ENCODE measurements around the gene ACHE.
"Not testable (repeated sequence)": the region's sequence is repeated elsewhere in the genome, so short reads cannot be mapped to it uniquely, and the experiment has no call there.

ACHE gene

GRCh38 chr7:100860702-100861615 lies 34.7 kb downstream of the ACHE start:
- no peak for DNase-seq

GRCh38 chr7:100859856-100860255 lies 35.8 kb downstream of the ACHE start:
- no peak for DNase-seq

DNA sequence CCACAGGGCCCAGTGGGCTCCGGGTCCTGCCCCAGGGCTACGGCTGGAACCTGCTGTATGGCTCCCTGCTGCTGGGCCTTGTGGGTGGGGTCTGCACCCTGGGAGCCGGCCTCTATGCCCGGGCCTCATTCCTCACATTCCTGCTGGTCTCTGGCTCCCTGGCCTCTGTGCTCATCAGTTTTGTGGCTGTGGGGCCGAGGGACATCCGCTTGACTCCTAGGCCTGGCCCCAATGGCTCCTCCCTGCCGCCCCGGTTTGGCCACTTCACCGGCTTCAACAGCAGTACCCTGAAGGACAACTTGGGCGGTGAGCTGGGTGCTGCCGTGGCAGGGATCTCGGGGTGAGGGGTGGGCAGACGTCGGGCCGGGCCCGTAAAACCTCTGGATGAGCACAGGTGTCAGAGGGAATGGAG lies 38.8 kb downstream of the ACHE start:
- DNase-seq: no peak

GRCh38 chr7:100855515-100855914 lies 40.2 kb downstream of the ACHE start:
- no peak for DNase-seq

GRCh38 chr7:100854899-100855298 lies 40.8 kb downstream of the ACHE start:
- DNase-seq: not testable (repeated sequence)

DNA sequence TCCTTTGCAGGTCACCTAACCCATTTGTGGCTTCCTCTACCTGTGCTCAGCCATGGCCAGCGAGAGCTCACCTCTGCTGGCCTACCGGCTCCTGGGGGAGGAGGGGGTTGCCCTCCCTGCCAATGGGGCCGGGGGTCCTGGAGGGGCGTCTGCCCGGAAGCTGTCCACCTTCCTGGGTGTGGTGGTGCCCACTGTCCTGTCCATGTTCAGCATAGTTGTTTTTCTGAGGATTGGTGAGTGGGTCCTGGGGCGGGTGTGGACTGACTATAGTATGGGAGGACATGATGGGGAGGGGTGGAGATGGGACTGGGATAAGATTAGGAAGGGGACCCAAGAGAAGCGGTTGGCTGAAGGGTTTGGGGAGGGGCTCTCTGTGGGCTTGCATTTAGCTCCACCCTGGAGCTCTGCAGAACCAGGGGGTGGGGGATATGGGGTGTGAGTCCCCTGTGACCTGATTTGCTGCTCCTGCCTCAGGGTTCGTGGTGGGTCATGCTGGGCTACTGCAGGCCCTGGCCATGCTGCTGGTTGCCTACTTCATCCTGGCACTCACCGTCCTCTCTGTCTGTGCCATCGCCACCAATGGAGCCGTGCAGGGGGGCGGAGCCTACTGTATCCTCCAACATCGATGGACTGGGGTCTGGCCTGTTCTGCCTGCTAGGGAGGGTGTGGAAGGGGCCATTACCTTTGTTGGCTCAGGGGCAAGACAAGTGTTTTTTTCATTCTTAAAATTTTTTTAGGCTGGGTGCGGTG lies 41.4 kb downstream of the ACHE start:
- no peak for DNase-seq

DNA sequence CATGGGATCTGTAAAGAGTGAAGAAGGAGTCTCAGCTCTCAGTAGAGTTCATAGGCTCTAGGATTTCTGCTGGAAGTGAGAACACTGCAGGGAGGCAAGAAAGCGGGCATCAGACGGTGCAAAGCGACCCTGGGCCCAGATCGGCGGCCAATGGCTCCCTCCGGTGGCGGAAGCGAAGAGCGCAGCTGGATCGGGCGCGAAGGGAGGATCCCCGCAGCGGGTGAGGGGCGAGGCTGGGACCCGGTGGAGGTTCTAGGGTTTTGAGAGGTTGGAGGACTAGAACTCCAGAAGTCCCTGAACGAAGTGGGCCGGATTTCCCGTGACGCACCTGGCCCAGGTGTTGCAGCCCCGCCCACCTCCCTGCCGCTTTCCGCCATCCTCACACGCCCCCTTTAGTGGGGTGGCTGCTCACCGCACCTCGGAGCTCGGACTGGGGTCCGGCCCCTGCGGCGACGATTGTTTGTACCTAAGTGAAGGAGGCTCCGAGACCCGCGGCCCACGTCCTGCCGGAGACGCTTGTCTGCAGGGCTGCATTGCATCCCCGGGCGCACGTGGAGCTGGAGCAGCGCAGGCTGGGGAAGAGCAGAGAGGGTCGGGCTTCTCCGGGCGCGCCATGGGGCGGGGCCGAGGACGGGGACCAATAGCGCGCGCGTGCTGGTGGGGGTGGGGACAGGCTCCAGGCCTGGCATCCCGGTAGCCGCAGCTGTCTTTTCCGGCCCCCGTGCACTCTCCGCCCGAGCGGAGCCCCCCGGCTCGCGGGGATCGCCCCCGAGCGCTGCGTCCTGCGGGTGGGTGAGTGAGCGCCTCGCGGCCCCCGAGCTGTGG lies 43.4 kb downstream of the ACHE start, which contains the start of gene SLC12A9:
TSS of gene SLC12A9 (plus strand) at position 666 of the 825 bp plus-strand sequence. CDS start 1,485 bp downstream, outside the sequence.
- peak; percentile 81 to 83 for DNase-seq

GRCh38 chr7:100847360-100847759 lies 48.3 kb downstream of the ACHE start:
- no peak for DNase-seq

DNA sequence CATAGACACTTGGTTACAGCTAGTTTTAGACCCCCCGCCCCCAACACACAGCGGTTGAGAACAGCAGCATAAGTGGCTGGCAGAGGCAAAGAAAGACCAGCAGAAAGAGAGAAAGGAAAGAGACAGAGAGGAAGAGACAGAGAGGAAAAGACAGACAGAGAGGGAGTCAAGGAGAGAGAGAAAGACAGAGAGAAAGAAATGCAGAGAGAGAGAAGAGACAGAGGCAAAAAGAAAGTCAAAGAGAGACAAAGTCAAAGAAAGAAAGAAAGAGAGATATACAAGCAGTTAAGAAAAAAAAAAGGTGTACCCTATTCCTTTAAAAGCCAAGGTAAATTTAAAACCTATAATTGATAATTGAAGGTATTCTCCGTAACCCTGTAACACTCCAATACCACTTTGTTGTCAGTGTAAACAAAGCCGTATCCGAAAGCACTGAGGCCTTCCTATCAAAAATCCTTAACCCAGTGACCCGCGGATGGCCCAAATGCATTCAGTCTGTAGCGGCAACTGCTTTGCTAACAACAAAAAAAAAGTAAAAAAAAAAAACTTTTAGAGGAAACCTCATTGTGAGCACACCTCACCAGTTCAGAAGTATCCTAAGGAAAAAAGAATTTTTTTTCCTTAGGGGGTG lies 55.1 kb downstream of the ACHE start:
- DNase-seq: no peak

Data from stimulated activated CD4-positive, alpha-beta T cell treated with anti-CD3 and anti-CD28 coated beads, Interleukin-2, amount 100 ng/mL, for 48 hours (primary cell).